Placental pericyte (primary cell): ENCODE measurements around the gene SERP1. TPM values are rescaled to one million over a fixed set of nuclear protein-coding genes. Genes with fewer than 3 reads are reported as not detected.

ENCODE experiments used
- total RNA-seq: library from RNA; depleted of rRNA; stranded (reverse); fragments of >200 nt; gene quantifications from 2 replicates; pipeline ENCODE4 v1.2.3, GENCODE V29; 2012

Gene SERP1
- 230 and 608 TPM in 2 replicates for total RNA-seq

DNA sequence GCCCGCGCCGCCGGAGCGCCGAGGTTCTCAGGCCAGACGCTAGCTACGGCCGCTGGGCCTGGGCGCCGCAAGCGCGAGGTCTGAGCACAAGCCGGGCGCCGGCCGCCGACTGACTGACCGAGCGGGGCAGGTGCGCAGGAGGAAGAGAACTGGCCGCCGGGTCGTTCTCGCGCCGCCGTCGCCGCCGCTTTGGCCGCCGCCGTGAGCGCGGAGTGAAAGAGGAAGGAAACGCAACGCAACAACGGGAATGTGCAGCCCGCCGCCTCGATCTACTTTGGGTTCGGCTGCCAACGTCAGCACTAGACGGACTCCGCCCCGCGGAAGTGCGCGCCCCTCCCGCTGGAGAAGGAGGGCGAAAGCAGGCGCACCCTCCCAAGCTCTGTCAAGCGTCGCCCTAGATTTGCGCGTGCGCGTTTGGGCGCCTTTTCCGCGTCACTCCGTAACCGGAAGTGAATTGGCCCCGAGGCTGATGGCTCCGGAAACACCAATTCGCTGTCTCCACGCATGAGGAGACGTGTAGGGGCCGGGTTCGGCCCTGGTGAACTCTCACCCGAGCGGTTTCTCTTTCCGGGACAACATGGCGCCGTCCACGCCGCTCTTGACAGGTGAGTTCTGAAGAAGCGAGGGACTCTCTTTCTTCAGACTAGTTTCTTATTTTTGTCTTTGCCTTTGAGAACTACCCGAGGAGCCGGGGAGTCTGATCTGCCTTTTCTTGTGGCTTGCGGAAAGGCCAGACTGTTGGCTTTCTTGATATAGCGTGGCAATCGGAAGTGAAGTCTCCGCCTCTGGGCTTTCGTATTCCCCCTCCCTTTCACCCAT lies at the start of gene SERP1, which contains the start of gene EIF2A:
Gene SERP1 (minus strand): TSS at position 271 of the 819 bp plus-strand sequence. CDS start 361 bp downstream, outside the sequence.
Gene EIF2A (plus strand): TSS at position 562 of the 819 bp plus-strand sequence. CDS start 16 bp downstream, at position 578.

Other genes starting within 250 kb of the SERP1 start
- 17.3 and 18.5 TPM in 2 replicates for gene TSC22D2, start 138.2 kb downstream of the SERP1 start, total RNA-seq
- 169 and 337 TPM in 2 replicates for gene EIF2A, start 291 bp upstream of the SERP1 start, total RNA-seq
- 167 and 324 TPM in 2 replicates for gene SELENOT, start 56.8 kb upstream of the SERP1 start, total RNA-seq
- gene ERICH6, start 157.4 kb upstream of the SERP1 start, total RNA-seq, result 0.14 and 0.22 TPM in 2 replicates
- 33.5 and 41.2 TPM in 2 replicates for gene SIAH2, start 216.7 kb upstream of the SERP1 start, total RNA-seq